Measurements from ENCODE around the gene FAM131C.
"Not testable (repeated sequence)": the region's sequence is repeated elsewhere in the genome, so short reads cannot be mapped to it uniquely, and the experiment has no call there.

- TF ChIP-seq CTCF (conservative IDR thresholded peaks at IDR 0.05 in 1 of 2, IDR thresholded peaks at IDR 0.05 in 1 of 2; ENCODE audit: extremely low read depth in 1 of 2, insufficient read depth in 1 of 2, low read depth in 1 of 2, low read length in 2 of 2); EZH2 (IDR thresholded peaks at IDR 0.05; ENCODE audit: borderline replicate concordance, low read length): not testable (repeated sequence)
Measured at GRCh38 chr1:16051949-16052348, 21.5 kb downstream of the FAM131C start.

Measured in mammary epithelial cell (primary cell).